ENCODE measurements around the gene MBTPS1. TPM values are rescaled to one million over a fixed set of nuclear protein-coding genes. Genes with fewer than 3 reads are reported as not detected.

The MBTPS1 gene
- total RNA-seq, 2 donors from 2014 or later: 36.6 to 42.0 TPM

- peaks cover 0 to 16% of the 10 kb centered on the region in 2 donors for H3K36me3 Mint-ChIP-seq (ENCODE audit: insufficient read depth in 2 of 2)
Measured at GRCh38 chr16:84059111-84059510, 57.6 kb downstream of the MBTPS1 start.

DNA sequence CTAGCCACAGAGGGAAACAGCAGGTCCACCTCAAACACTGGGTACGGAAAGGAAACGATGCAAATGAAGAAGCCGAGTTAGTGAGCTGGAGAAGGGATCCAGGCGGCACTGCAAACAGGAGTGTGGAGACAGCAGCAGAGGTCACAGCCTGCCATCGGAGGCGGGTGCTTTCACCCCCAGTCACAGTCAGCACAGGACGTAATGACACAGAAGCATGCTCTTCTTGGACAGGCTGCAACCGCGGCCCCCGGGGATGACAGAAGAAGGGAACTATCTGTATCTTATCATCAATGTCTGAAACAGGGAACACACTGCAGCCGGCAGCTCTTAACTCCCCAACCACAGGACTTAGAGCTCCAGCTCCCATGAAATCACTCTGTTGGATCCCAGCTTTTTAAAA, 58.1 kb downstream of the MBTPS1 start:
- Mint-ChIP-seq H3K9me3 (no peaks in the 10 kb centered on the region), H3K4me3 (no peak overlapping the region), H3K27me3 (ENCODE audit: low read depth) (no peaks in the 10 kb centered on the region), H3K4me1 (ENCODE audit: low read depth) (peaks cover 8% of the 10 kb centered on the region), H3K36me3 (ENCODE audit: insufficient read depth in 2 of 2) (peaks cover 0 to 16% of the 10 kb centered on the region in 2 donors), H3K27ac (no peak overlapping the region)
- ATAC-seq (replicated peaks in 1 of 2) (no peak), DNase-seq (no peak)

More at GRCh38 chr16:84059111-84059510, 57.6 kb downstream of the MBTPS1 start:
- DNase-seq (no peak), ATAC-seq (replicated peaks in 1 of 2) (no peak)
- Mint-ChIP-seq H3K4me3 (no peak overlapping the region), H3K9me3 (no peaks in the 10 kb centered on the region), H3K4me1 (ENCODE audit: low read depth) (peaks cover 10% of the 10 kb centered on the region), H3K27me3 (ENCODE audit: low read depth) (no peaks in the 10 kb centered on the region), H3K27ac (no peak overlapping the region)

DNA sequence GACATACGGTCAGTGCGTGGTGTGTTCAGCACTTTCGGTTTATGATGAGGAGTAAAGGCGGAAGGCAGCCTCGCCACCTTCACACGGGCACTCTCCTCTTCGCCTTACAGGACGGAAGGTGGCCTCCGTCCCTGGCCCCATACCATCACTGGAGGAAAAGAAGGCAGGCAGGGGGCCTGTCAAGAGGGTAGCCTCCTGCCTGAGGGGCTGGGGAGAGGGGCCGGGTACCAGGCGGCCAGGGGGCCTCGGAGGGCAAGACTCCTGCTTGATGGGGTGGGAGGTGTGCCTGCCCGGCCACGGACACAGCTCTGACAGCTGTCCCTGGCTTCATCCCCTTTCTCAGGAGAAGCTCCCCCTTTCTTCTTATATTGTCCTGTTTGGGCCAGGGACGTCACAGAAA, 58.5 kb downstream of the MBTPS1 start:
- Mint-ChIP-seq H3K4me1 (ENCODE audit: low read depth) (peaks cover 4% of the 10 kb centered on the region), H3K27ac (no peak overlapping the region), H3K36me3 (ENCODE audit: insufficient read depth in 2 of 2) (peaks cover 0 to 11% of the 10 kb centered on the region in 2 donors), H3K9me3 (no peaks in the 10 kb centered on the region), H3K27me3 (ENCODE audit: low read depth) (no peaks in the 10 kb centered on the region), H3K4me3 (no peak overlapping the region)
- ATAC-seq (replicated peaks in 1 of 2) (no peak), DNase-seq (no peak)

GRCh38 chr16:84056933-84057332, 59.8 kb downstream of the MBTPS1 start:
- H3K9me3 Mint-ChIP-seq: no peaks in the 10 kb centered on the region
- DNase-seq: no peak
- no peak for ATAC-seq (replicated peaks in 1 of 2)
- no peaks in the 10 kb centered on the region for H3K4me1 Mint-ChIP-seq (ENCODE audit: low read depth)
- H3K36me3 Mint-ChIP-seq (ENCODE audit: insufficient read depth in 2 of 2): peaks cover 0 to 8% of the 10 kb centered on the region in 2 donors
- no peak overlapping the region for H3K27ac Mint-ChIP-seq
- H3K4me3 Mint-ChIP-seq: no peak overlapping the region
- H3K27me3 Mint-ChIP-seq (ENCODE audit: low read depth): no peaks in the 10 kb centered on the region

DNA sequence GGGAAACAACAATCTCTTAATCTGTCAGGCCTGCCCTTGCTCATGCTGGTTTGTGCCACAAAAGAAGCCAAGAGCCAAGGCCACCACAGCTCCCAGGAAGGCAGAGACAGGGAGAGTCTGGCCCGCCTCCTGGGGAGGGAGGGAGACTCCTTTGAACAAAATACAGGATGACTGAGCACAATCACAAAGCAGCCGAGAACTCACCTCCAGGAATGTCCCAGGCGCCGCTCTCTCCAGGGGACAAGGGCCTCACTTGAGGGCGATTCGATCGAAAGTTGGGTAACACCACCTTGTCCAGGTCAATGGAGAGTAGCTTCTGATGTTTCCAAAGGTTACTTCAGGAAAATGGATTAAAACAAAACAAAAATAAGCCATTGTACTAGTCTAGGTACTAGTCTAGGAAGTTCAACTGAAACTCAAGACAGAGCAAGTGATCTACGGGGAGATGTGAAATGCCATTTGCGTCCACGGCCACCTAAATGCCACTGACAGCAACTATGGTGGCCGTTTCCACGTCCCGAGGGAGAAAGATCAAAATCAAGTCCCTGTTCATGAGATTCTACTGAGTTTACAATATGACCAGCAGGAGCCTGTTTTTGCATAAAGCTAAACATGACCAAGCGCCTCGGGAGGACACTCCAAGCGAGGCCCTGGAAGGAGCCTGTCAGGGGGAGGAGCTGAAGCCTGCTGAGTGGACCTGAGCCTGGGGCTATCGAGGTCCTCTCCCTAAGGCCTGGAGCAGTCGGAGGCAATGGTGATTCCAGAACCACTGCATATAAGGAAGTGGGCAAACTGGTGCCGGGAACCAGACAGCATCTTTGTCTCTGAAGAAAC, 60.7 kb downstream of the MBTPS1 start:
- Mint-ChIP-seq H3K27ac (no peak overlapping the region), H3K4me3 (no peak overlapping the region), H3K4me1 (ENCODE audit: low read depth) (no peaks in the 10 kb centered on the region), H3K36me3 (ENCODE audit: insufficient read depth in 2 of 2) (peaks cover 0 to 8% of the 10 kb centered on the region in 2 donors), H3K9me3 (no peaks in the 10 kb centered on the region), H3K27me3 (ENCODE audit: low read depth) (no peaks in the 10 kb centered on the region)
- DNase-seq: no peak
- ATAC-seq (replicated peaks in 1 of 2): no peak

DNA sequence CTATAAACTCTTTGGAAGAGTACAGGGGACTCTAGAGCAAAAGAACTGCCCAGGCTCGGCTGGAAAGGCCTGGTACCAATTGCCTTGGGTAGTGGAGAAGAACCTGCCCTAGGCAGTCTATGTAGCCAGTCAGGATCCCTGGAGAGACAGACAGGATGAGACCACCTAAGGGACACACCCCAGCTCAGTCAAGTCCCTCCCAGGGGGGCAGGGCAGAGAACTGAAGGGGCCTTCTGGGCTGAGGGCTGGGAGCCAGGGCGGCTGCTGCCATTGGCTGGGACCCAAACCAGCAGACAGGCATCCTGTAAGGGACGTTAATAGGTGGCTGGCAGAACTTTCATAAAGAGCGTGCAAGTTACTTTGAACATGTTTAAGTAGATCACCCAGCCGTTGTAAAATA, 61.4 kb downstream of the MBTPS1 start:
- Mint-ChIP-seq H3K4me3 (no peak overlapping the region), H3K36me3 (ENCODE audit: insufficient read depth in 2 of 2) (peaks cover 0 to 8% of the 10 kb centered on the region in 2 donors), H3K9me3 (no peaks in the 10 kb centered on the region), H3K27ac (no peak overlapping the region), H3K4me1 (ENCODE audit: low read depth) (no peaks in the 10 kb centered on the region), H3K27me3 (ENCODE audit: low read depth) (no peaks in the 10 kb centered on the region)
- DNase-seq: no peak
- ATAC-seq (replicated peaks in 1 of 2): no peak

GRCh38 chr16:84054916-84055315, 61.8 kb downstream of the MBTPS1 start:
- no peak overlapping the region for H3K4me3 Mint-ChIP-seq
- DNase-seq: no peak
- H3K9me3 Mint-ChIP-seq: no peaks in the 10 kb centered on the region
- peaks cover 0 to 8% of the 10 kb centered on the region in 2 donors for H3K36me3 Mint-ChIP-seq (ENCODE audit: insufficient read depth in 2 of 2)
- no peaks in the 10 kb centered on the region for H3K27me3 Mint-ChIP-seq (ENCODE audit: low read depth)
- ATAC-seq (replicated peaks in 1 of 2): no peak
- no peak overlapping the region for H3K27ac Mint-ChIP-seq
- no peaks in the 10 kb centered on the region for H3K4me1 Mint-ChIP-seq (ENCODE audit: low read depth)

GRCh38 chr16:84054271-84054670, 62.5 kb downstream of the MBTPS1 start:
- Mint-ChIP-seq H3K4me3 (no peak overlapping the region), H3K9me3 (no peaks in the 10 kb centered on the region), H3K36me3 (ENCODE audit: insufficient read depth in 2 of 2) (peaks cover 0 to 6% of the 10 kb centered on the region in 2 donors), H3K4me1 (ENCODE audit: low read depth) (no peaks in the 10 kb centered on the region), H3K27me3 (ENCODE audit: low read depth) (no peaks in the 10 kb centered on the region), H3K27ac (no peak overlapping the region)
- no peak for ATAC-seq (replicated peaks in 1 of 2)
- no peak for DNase-seq

- H3K4me1 Mint-ChIP-seq (ENCODE audit: low read depth): no peaks in the 10 kb centered on the region
- no peaks in the 10 kb centered on the region for H3K27me3 Mint-ChIP-seq (ENCODE audit: low read depth)
- H3K27ac Mint-ChIP-seq: no peak overlapping the region
- H3K9me3 Mint-ChIP-seq: no peaks in the 10 kb centered on the region
- no peak overlapping the region for H3K4me3 Mint-ChIP-seq
- peaks cover 0 to 5% of the 10 kb centered on the region in 2 donors for H3K36me3 Mint-ChIP-seq (ENCODE audit: insufficient read depth in 2 of 2)
- DNase-seq (no peak), ATAC-seq (replicated peaks in 1 of 2) (no peak)
Measured at GRCh38 chr16:84053237-84053636, 63.5 kb downstream of the MBTPS1 start.

GRCh38 chr16:84052071-84052622, 64.6 kb downstream of the MBTPS1 start:
- Mint-ChIP-seq H3K4me3 (no peak overlapping the region), H3K27me3 (ENCODE audit: low read depth) (no peaks in the 10 kb centered on the region), H3K36me3 (ENCODE audit: insufficient read depth in 2 of 2) (no peaks in the 10 kb centered on the region), H3K4me1 (ENCODE audit: low read depth) (no peaks in the 10 kb centered on the region), H3K27ac (no peak overlapping the region), H3K9me3 (no peaks in the 10 kb centered on the region)
- ATAC-seq (replicated peaks in 1 of 2) (no peak), DNase-seq (no peak)

DNA sequence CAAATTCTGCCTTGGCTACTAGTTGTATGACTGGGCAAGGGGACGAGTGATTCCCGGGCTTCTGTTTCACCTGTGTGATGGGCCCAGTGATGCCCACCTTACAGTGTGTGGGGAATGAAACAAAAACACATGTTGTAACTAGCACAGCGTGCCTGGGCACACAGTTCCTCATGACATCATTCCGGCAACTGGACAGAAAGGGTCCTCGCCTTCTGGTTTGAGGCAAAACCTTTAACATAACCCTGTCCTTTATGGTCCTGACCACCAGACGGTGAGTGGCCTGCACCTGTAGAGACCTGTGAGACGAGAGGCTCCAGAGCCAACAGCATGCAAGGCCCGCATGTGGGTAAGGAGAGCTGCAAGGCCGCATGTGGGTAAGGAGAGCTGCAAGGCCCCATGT, 66.4 kb downstream of the MBTPS1 start:
- Mint-ChIP-seq H3K9me3 (no peaks in the 10 kb centered on the region), H3K27ac (no peak overlapping the region), H3K4me1 (ENCODE audit: low read depth) (no peaks in the 10 kb centered on the region), H3K36me3 (ENCODE audit: insufficient read depth in 2 of 2) (no peaks in the 10 kb centered on the region), H3K27me3 (ENCODE audit: low read depth) (no peaks in the 10 kb centered on the region), H3K4me3 (no peak overlapping the region)
- no peak for ATAC-seq (replicated peaks in 1 of 2)
- no peak for DNase-seq

DNA sequence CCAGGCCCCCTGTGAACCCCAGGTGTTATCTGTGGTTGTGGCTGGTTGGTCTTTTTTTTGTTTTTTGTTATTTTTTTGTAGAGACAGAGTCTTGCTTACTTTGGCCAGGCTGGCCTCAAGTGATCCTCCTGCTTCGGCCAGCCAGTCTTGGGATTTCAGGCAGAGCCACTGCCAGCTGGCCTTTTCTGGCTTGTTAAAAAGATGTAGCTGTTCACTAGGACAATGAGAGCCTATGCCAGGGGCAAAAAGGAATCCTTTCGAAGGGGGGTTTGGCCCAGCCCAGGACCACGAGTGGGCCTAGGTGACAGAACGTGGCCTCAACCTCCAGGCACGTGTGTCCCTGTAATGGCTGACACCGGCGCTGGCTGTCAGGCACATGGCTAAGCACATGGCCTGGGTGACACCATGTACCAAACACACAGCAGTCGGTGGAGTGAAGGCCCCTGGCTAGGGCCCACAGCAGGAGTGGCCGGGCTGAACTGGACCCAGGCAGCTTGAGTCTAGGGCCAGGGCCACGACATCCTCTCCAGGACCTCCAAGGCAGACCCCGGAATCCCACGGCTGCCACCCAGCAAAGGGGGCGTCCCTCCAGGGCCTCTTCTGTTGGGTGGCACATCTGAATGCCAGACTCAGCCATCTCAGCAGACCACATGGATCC, 67.2 kb downstream of the MBTPS1 start:
- DNase-seq: no peak
- Mint-ChIP-seq H3K27me3 (ENCODE audit: low read depth) (peaks cover 1% of the 10 kb centered on the region), H3K4me1 (ENCODE audit: low read depth) (no peaks in the 10 kb centered on the region), H3K4me3 (no peak overlapping the region), H3K27ac (no peak overlapping the region), H3K36me3 (ENCODE audit: insufficient read depth in 2 of 2) (no peaks in the 10 kb centered on the region), H3K9me3 (no peaks in the 10 kb centered on the region)
- no peak for ATAC-seq (replicated peaks in 1 of 2)

GRCh38 chr16:84048871-84049270, 67.9 kb downstream of the MBTPS1 start:
- H3K36me3 Mint-ChIP-seq (ENCODE audit: insufficient read depth in 2 of 2): no peaks in the 10 kb centered on the region
- no peak overlapping the region for H3K27ac Mint-ChIP-seq
- ATAC-seq (replicated peaks in 1 of 2): no peak
- no peaks in the 10 kb centered on the region for H3K4me1 Mint-ChIP-seq (ENCODE audit: low read depth)
- peaks cover 8% of the 10 kb centered on the region for H3K27me3 Mint-ChIP-seq (ENCODE audit: low read depth)
- no peak overlapping the region for H3K4me3 Mint-ChIP-seq
- H3K9me3 Mint-ChIP-seq: no peaks in the 10 kb centered on the region
- DNase-seq: no peak
